Transverse colon (tissue), 4 donors: ENCODE measurements around the gene SGTB. TPM values are rescaled to one million over a fixed set of nuclear protein-coding genes. Genes with fewer than 3 reads are reported as not detected.

ENCODE experiments used
- DNase-seq: peaks from one replicate; pipeline ENCODE4 v3.0.0-alpha.2; 2019
- H3K27ac ChIP-seq, 4 donors: fragments of 200-600 bp; sonication (generic); 2 replicates each; pipeline ENCODE4 v1.5.1; 2016 to 2018; ENCODE audit warnings: inconsistent platforms in 4 of 4
- H3K27me3 ChIP-seq: fragments of 200-600 bp; sonication (generic); 2 replicates; pipeline ENCODE4 v1.5.1; 2017; ENCODE audit warnings: inconsistent platforms
- H3K36me3 ChIP-seq, 4 donors: fragments of 200-600 bp; sonication (generic); 2 replicates each; pipeline ENCODE4 v1.5.1; 2017 to 2019; ENCODE audit warnings: inconsistent platforms in 4 of 4
- H3K4me1 ChIP-seq, 4 donors: fragments of 200-600 bp; sonication (generic); 2 replicates each; pipeline ENCODE4 v1.5.1; 2017 to 2020; ENCODE audit warnings: inconsistent platforms in 4 of 4
- H3K4me3 ChIP-seq, 4 donors: fragments of 200-600 bp; sonication (generic); 1 replicate in 1 of 4; 2 replicates in 3 of 4; pipeline versions ENCODE4 v1.5.1 to v1.6.1; 2017 to 2019; ENCODE audit warnings: inconsistent platforms in 4 of 4
- H3K9me3 ChIP-seq, 2 donors: fragments of 200-600 bp; sonication (generic); 2 replicates each; pipeline ENCODE4 v1.5.1; 2017 to 2019; ENCODE audit warnings: inconsistent platforms in 2 of 2
- CTCF ChIP-seq, 5 experiments: fragments of 200-600 bp in 3 of 5; fragments of 450-650 bp in 2 of 5; sonication (generic) in 3 of 5; IDR thresholded peaks; 1 replicate in 2 of 5; 2 replicates in 3 of 5; pipeline ENCODE4 v1.5.1; 2016 to 2017; ENCODE audit warnings: antibody characterized with exemption in 5 of 5, inconsistent platforms in 3 of 5, mild to moderate bottlenecking in 2 of 5, moderate library complexity in 1 of 5
- EP300 ChIP-seq: sonication (generic); formaldehyde crosslinking; IDR thresholded peaks from one replicate; pipeline ENCODE4 v1.6.1; 2017; ENCODE audit warnings: antibody characterized with exemption, low read depth
- POLR2A ChIP-seq: fragments of 450-650 bp; IDR thresholded peaks from one replicate; pipeline ENCODE4 v1.6.1; 2016; ENCODE audit warnings: antibody characterized with exemption, mild to moderate bottlenecking, moderate library complexity
- POLR2AphosphoS5 ChIP-seq, 3 donors: sonication (generic); formaldehyde crosslinking; IDR thresholded peaks; one replicate each; pipeline ENCODE4 v1.6.1; 2016; ENCODE audit warnings: antibody characterized with exemption in 3 of 3
- WGBS, 2 donors: methylation state at CpG; one replicate each; pipeline ENCODE4 v1.1.5; 2018; ENCODE audit warnings: low coverage in 1 of 2; 5-methylcytosine and 5-hydroxymethylcytosine counted together
- in situ Hi-C, 4 donors: fragments of 200-750 bp; cut with MboI; loops; one replicate each; pipeline versions ENCODE4 v1.15.0 to v1.15.1; 2017; ENCODE audit warnings: low sequenced_read_pairs in 3 of 4, low pct_ligation_motif_present in 1 of 4, low pct_unique_long_range_greater_than_20kb in 1 of 4
- intact Hi-C: fragments of 100-400 bp; cut with DNase I; formaldehyde crosslinking; loops from one replicate; pipeline ENCODE4 v1.15.1; 2023; ENCODE audit warnings: low total_unique reads
- total RNA-seq, 4 donors: library from RNA; depleted of rRNA; stranded (reverse); fragments of >200 nt; gene quantifications; one replicate each; pipeline ENCODE4 v1.1.0, GENCODE V29; 2016

Gene SGTB
- total RNA-seq, 4 donors from 2014 or later: 0.37 to 9.2 (median 4.0) TPM

- WGBS, 2 donors: 64 to 71% methylated on average over 2 of the region's 2 CpGs
- no peaks in the 10 kb centered on the region for H3K27me3 ChIP-seq
- in situ Hi-C loops: no loop called here
These were observed 29.0 kb upstream of the SGTB start for GRCh38 chr5:65750938-65751337.

GRCh38 chr5:65749956-65750355 lies 28.0 kb upstream of the SGTB start:
- TF ChIP-seq POLR2AphosphoS5 (IDR thresholded peaks at IDR 0.05): no peak
- no peak for TF ChIP-seq EP300
- TF ChIP-seq CTCF (IDR thresholded peaks at IDR 0.05): no peak
- TF ChIP-seq POLR2A: no peak
- intact Hi-C loops (no loop called here), in situ Hi-C loops (loop anchor here in 2 of 4 donors (25.0 kb wide), 2 partner anchors 387 to 412 kb away; partner anchors contain the start of gene SREK1 (in 1 of the 2))
- WGBS, 2 donors: 93 to 100% methylated on average over 4 to 5 of the region's 5 CpGs
- H3K27me3 ChIP-seq: no peaks in the 10 kb centered on the region
- no peak overlapping the region for H3K4me3 ChIP-seq
- H3K36me3 ChIP-seq: no peaks in the 10 kb centered on the region
- no peaks in the 10 kb centered on the region for H3K9me3 ChIP-seq
- no peak overlapping the region for H3K27ac ChIP-seq
- H3K4me1 ChIP-seq: no peaks in the 10 kb centered on the region
- DNase-seq: no peak

More at GRCh38 chr5:65750938-65751337, 29.0 kb upstream of the SGTB start:
- H3K9me3 ChIP-seq: no peaks in the 10 kb centered on the region
- TF ChIP-seq EP300 (no peak), POLR2A (no peak), POLR2AphosphoS5 (IDR thresholded peaks at IDR 0.05) (no peak), CTCF (IDR thresholded peaks at IDR 0.05) (no peak)
- intact Hi-C loops: no loop called here
- H3K27ac ChIP-seq: no peak overlapping the region
- H3K4me1 ChIP-seq: no peaks in the 10 kb centered on the region
- no peak for DNase-seq
- H3K4me3 ChIP-seq: no peak overlapping the region
- no peaks in the 10 kb centered on the region for H3K36me3 ChIP-seq

GRCh38 chr5:65749221-65749844 lies 27.4 kb upstream of the SGTB start:
- DNase-seq: no peak
- TF ChIP-seq POLR2AphosphoS5 (IDR thresholded peaks at IDR 0.05) (no peak), EP300 (no peak), CTCF (IDR thresholded peaks at IDR 0.05) (no peak), POLR2A (no peak)
- H3K4me3 ChIP-seq: no peak overlapping the region
- H3K27me3 ChIP-seq: no peaks in the 10 kb centered on the region
- H3K27ac ChIP-seq: no peak overlapping the region
- H3K4me1 ChIP-seq: no peaks in the 10 kb centered on the region
- H3K9me3 ChIP-seq: no peaks in the 10 kb centered on the region
- WGBS, 2 donors: 92 to 94% methylated on average over 1 of the region's 1 CpG
- in situ Hi-C loops: loop anchor here in 2 of 4 donors (25.0 kb wide), 2 partner anchors 388 to 413 kb away; partner anchors contain the start of gene SREK1 (in 1 of the 2)
- intact Hi-C loops: no loop called here
- no peaks in the 10 kb centered on the region for H3K36me3 ChIP-seq

- WGBS, 2 donors: 16 to 21% methylated on average over 4 of the region's 4 CpGs
- Histone ChIP-seq H3K9me3 (no peaks in the 10 kb centered on the region), H3K36me3 (no peaks in the 10 kb centered on the region), H3K27ac (no peak overlapping the region), H3K4me1 (peaks cover 0 to 6% (median 0%) of the 10 kb centered on the region in 4 donors), H3K27me3 (no peaks in the 10 kb centered on the region), H3K4me3 (no peak overlapping the region)
- TF ChIP-seq CTCF (IDR thresholded peaks at IDR 0.05) (peak; percentile 52 to 69 (median 57)), POLR2A (no peak), POLR2AphosphoS5 (IDR thresholded peaks at IDR 0.05) (no peak)
- in situ Hi-C loops (loop anchor here in 2 of 4 donors (25.0 kb wide), 2 partner anchors 395 to 420 kb away; partner anchors contain the start of gene SREK1 (in 1 of the 2)), intact Hi-C loops (no loop called here)
- DNase-seq: no peak
These were observed 20.8 kb upstream of the SGTB start for GRCh38 chr5:65742565-65743231.
